NT2/D1 (cell line): Measurements from ENCODE around the gene HSD17B4.

Experiments used
- SUZ12 ChIP-seq: IDR thresholded peaks from 2 replicates; pipeline ENCODE4 v1.6.1; 2011; ENCODE audit not compliant: insufficient read length, insufficient read depth; ENCODE audit errors: extremely low read depth
- YY1 ChIP-seq: IDR thresholded peaks from 2 replicates; pipeline ENCODE4 v1.6.1; 2011; ENCODE audit not compliant: insufficient read length, insufficient read depth

- TF ChIP-seq YY1 (no peak), SUZ12 (no peak)
These were observed 6.8 kb downstream of the HSD17B4 start for GRCh38 chr5:119458911-119459632.
